ENCODE results near the gene ZNF683. TPM values are rescaled to one million over a fixed set of nuclear protein-coding genes. Genes with fewer than 3 reads are reported as not detected.

ZNF683 gene
- total and polyA plus RNA-seq, 9 of the 15 experiments (the other 6 are each of a cell fraction or from before 2014, with no cell fraction given): not detected

DNA sequence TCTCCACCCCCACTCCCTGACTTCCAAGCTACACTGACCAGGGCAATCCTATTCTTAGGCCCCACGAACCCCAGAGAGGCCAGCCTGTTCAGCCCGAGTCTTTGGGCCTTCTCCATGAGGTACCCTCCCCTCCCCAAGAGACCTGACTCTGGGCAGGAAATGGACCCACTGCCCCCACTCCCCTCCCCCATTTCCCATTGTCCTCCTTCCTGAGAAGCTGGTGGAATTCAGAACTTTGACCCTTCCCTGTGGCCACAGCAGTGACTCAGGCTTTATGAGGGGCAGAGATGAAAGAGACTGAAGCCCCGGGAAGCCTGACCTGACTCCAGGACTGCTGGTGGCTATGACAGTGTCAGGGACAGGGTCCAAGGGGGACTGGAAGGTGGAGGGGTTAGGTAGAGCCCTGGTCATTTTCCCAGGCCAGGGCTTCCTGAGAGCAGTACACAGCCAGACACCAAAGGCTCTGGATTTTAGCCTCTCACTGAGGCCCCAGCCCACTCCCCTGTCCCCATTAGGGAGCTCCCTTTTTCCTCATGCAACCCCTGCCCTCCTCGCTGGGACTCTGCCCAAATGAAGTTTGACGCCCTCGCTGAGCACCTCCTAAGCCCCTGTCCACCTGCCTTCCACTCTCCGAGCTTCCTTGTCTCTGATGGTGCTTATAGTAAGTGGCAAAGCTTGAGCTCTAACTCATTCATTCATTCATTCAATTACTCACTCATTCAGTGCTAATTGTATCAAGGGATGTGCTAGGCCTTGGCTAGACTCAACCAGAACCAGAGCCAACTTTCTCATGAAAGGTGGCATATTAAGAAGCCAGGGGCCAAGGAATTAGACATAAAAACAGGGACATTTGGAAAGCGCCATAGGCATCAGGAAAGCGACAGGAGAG lies 21.6 kb downstream of the ZNF683 start (continued):
- TF ChIP-seq, protein P1, sequence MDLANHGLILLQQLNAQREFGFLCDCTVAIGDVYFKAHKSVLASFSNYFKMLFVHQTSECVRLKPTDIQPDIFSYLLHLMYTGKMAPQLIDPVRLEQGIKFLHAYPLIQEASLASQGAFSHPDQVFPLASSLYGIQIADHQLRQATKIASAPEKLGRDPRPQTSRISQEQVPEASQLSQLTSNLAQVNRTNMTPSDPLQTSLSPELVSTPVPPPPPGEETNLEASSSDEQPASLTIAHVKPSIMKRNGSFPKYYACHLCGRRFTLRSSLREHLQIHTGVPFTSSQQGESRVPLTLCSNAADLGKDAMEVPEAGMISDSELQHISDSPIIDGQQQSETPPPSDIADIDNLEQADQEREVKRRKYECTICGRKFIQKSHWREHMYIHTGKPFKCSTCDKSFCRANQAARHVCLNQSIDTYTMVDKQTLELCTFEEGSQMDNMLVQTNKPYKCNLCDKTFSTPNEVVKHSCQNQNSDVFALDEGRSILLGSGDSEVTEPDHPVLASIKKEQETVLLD (IDR thresholded peaks at IDR 0.05): 0 out of 2 replicates have a peak, but pooled peaks have one; percentile 48
- no peak for TF ChIP-seq GABPB2 (CRISPR knock-in tag; conservative IDR thresholded peaks at IDR 0.05)
- TF ChIP-seq, protein P2, sequence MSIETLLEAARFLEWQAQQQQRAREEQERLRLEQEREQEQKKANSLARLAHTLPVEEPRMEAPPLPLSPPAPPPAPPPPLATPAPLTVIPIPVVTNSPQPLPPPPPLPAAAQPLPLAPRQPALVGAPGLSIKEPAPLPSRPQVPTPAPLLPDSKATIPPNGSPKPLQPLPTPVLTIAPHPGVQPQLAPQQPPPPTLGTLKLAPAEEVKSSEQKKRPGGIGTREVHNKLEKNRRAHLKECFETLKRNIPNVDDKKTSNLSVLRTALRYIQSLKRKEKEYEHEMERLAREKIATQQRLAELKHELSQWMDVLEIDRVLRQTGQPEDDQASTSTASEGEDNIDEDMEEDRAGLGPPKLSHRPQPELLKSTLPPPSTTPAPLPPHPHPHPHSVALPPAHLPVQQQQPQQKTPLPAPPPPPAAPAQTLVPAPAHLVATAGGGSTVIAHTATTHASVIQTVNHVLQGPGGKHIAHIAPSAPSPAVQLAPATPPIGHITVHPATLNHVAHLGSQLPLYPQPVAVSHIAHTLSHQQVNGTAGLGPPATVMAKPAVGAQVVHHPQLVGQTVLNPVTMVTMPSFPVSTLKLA (conservative IDR thresholded peaks at IDR 0.05): no peak
- TF ChIP-seq, protein P3, sequence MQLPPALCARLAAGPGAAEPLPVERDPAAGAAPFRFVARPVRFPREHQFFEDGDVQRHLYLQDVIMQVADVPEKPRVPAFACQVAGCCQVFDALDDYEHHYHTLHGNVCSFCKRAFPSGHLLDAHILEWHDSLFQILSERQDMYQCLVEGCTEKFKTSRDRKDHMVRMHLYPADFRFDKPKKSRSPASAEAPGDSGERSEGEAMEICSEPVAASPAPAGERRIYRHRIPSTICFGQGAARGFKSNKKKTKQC (CRISPR knock-in tag; IDR thresholded peaks at IDR 0.05): peak; percentile 56; the same call in 1 of the 2 replicates
- peak; percentile 33; the same call in 1 of the 2 replicates for TF ChIP-seq DPF2 (IDR thresholded peaks at IDR 0.05)
- TF ChIP-seq, protein P4, sequence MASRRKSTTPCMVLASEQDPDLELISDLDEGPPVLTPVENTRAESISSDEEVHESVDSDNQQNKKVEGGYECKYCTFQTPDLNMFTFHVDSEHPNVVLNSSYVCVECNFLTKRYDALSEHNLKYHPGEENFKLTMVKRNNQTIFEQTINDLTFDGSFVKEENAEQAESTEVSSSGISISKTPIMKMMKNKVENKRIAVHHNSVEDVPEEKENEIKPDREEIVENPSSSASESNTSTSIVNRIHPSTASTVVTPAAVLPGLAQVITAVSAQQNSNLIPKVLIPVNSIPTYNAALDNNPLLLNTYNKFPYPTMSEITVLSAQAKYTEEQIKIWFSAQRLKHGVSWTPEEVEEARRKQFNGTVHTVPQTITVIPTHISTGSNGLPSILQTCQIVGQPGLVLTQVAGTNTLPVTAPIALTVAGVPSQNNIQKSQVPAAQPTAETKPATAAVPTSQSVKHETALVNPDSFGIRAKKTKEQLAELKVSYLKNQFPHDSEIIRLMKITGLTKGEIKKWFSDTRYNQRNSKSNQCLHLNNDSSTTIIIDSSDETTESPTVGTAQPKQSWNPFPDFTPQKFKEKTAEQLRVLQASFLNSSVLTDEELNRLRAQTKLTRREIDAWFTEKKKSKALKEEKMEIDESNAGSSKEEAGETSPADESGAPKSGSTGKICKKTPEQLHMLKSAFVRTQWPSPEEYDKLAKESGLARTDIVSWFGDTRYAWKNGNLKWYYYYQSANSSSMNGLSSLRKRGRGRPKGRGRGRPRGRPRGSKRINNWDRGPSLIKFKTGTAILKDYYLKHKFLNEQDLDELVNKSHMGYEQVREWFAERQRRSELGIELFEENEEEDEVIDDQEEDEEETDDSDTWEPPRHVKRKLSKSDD (conservative IDR thresholded peaks at IDR 0.05; ENCODE audit: low read length): no peak
- no peak for TF ChIP-seq NFIC (IDR thresholded peaks at IDR 0.05)
- TF ChIP-seq, protein P5, sequence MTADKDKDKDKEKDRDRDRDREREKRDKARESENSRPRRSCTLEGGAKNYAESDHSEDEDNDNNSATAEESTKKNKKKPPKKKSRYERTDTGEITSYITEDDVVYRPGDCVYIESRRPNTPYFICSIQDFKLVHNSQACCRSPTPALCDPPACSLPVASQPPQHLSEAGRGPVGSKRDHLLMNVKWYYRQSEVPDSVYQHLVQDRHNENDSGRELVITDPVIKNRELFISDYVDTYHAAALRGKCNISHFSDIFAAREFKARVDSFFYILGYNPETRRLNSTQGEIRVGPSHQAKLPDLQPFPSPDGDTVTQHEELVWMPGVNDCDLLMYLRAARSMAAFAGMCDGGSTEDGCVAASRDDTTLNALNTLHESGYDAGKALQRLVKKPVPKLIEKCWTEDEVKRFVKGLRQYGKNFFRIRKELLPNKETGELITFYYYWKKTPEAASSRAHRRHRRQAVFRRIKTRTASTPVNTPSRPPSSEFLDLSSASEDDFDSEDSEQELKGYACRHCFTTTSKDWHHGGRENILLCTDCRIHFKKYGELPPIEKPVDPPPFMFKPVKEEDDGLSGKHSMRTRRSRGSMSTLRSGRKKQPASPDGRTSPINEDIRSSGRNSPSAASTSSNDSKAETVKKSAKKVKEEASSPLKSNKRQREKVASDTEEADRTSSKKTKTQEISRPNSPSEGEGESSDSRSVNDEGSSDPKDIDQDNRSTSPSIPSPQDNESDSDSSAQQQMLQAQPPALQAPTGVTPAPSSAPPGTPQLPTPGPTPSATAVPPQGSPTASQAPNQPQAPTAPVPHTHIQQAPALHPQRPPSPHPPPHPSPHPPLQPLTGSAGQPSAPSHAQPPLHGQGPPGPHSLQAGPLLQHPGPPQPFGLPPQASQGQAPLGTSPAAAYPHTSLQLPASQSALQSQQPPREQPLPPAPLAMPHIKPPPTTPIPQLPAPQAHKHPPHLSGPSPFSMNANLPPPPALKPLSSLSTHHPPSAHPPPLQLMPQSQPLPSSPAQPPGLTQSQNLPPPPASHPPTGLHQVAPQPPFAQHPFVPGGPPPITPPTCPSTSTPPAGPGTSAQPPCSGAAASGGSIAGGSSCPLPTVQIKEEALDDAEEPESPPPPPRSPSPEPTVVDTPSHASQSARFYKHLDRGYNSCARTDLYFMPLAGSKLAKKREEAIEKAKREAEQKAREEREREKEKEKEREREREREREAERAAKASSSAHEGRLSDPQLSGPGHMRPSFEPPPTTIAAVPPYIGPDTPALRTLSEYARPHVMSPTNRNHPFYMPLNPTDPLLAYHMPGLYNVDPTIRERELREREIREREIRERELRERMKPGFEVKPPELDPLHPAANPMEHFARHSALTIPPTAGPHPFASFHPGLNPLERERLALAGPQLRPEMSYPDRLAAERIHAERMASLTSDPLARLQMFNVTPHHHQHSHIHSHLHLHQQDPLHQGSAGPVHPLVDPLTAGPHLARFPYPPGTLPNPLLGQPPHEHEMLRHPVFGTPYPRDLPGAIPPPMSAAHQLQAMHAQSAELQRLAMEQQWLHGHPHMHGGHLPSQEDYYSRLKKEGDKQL (CRISPR knock-in tag; IDR thresholded peaks at IDR 0.05; ENCODE audit: borderline replicate concordance): no peak
- no peak for TF ChIP-seq STAT5A (IDR thresholded peaks at IDR 0.05; ENCODE audit: borderline replicate concordance, low read length)
- TF ChIP-seq PRMT5 (CRISPR knock-in tag; IDR thresholded peaks at IDR 0.05): no peak
- TF ChIP-seq ZNF24 (IDR thresholded peaks at IDR 0.05): peak; percentile 89
- no peak for TF ChIP-seq ZNF12 (CRISPR knock-in tag; IDR thresholded peaks at IDR 0.05)
- TF ChIP-seq, protein P6, sequence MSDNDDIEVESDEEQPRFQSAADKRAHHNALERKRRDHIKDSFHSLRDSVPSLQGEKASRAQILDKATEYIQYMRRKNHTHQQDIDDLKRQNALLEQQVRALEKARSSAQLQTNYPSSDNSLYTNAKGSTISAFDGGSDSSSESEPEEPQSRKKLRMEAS (CRISPR knock-in tag; IDR thresholded peaks at IDR 0.05): no peak; the same call in 1 of the 2 replicates
- TF ChIP-seq NR2C1 (IDR thresholded peaks at IDR 0.05): no peak
- 0 out of 2 replicates have a peak, but pooled peaks have one; percentile 35 for TF ChIP-seq NR2C1 (tag; IDR thresholded peaks at IDR 0.05)
